Daoy (cell line): ENCODE measurements around the gene KIF27. TPM values are rescaled to one million over a fixed set of nuclear protein-coding genes. Genes with fewer than 3 reads are reported as not detected.
"Not testable (repeated sequence)": the region's sequence is repeated elsewhere in the genome, so short reads cannot be mapped to it uniquely, and the experiment has no call there.

Experiments used
- DNase-seq: peaks from one replicate; pipeline ENCODE4 v3.0.0-alpha.2; 2015; ENCODE audit warnings: low read depth
- total RNA-seq: library from RNA; depleted of rRNA; stranded (reverse); fragments of >200 nt; shearing (Covaris generic); gene quantifications from 2 replicates; pipeline ENCODE4 v1.2.3, GENCODE V29; 2014

KIF27 gene
- total RNA-seq, 1 experiment from 2014 or later = 2.2 TPM

GRCh38 chr9:83932011-83932410, 10.8 kb upstream of the KIF27 start:
- DNase-seq = no peak

- DNase-seq = no peak
These were observed 9.6 kb upstream of the KIF27 start for GRCh38 chr9:83930881-83931280.

GRCh38 chr9:83927591-83927990, 6.4 kb upstream of the KIF27 start:
- no peak for DNase-seq

GRCh38 chr9:83920469-83920926, 734 bp downstream of the KIF27 start:
- no peak for DNase-seq

GRCh38 chr9:83919111-83919510, 2.1 kb downstream of the KIF27 start:
- DNase-seq = no peak

- not testable (repeated sequence) for DNase-seq
These were observed 9.0 kb downstream of the KIF27 start for GRCh38 chr9:83912194-83912593.

- no peak for DNase-seq
These were observed 15.1 kb downstream of the KIF27 start for GRCh38 chr9:83906144-83906543.

- not testable (repeated sequence) for DNase-seq
These were observed 20.6 kb downstream of the KIF27 start for GRCh38 chr9:83900615-83901014.

- not testable (repeated sequence) for DNase-seq
These were observed 26.9 kb downstream of the KIF27 start for GRCh38 chr9:83894301-83894700.

GRCh38 chr9:83886498-83886897, 34.7 kb downstream of the KIF27 start:
- not testable (repeated sequence) for DNase-seq

- DNase-seq = peak; percentile 91
These were observed 35.5 kb downstream of the KIF27 start for GRCh38 chr9:83885559-83886240.

- not testable (repeated sequence) for DNase-seq
These were observed 39.4 kb downstream of the KIF27 start for GRCh38 chr9:83881687-83882408.

- DNase-seq = not testable (repeated sequence)
These were observed 45.7 kb downstream of the KIF27 start for GRCh38 chr9:83875559-83875958.

- not testable (repeated sequence) for DNase-seq
These were observed 71.3 kb downstream of the KIF27 start for GRCh38 chr9:83849895-83850294.

GRCh38 chr9:83837070-83837643, 84.1 kb downstream of the KIF27 start:
- not testable (repeated sequence) for DNase-seq

- DNase-seq = not testable (repeated sequence)
These were observed 90.7 kb downstream of the KIF27 start for GRCh38 chr9:83830426-83831071.

GRCh38 chr9:83824986-83825623, 96.1 kb downstream of the KIF27 start:
- peak; percentile 68 for DNase-seq

- peak; percentile 83 for DNase-seq
These were observed 103.6 kb downstream of the KIF27 start, which contains the start of gene GKAP1 for GRCh38 chr9:83817356-83818278. Gene GKAP1 (minus strand): TSS chr9:83817769. CDS start chr9:83806517, 11,252 bp downstream.

- DNase-seq = not testable (repeated sequence)
These were observed 104.2 kb downstream of the KIF27 start for GRCh38 chr9:83817011-83817355.

GRCh38 chr9:83815120-83815519, 106.1 kb downstream of the KIF27 start:
- DNase-seq = not testable (repeated sequence)
